Measurements from ENCODE around the gene RFX4.

GRCh38 chr12:106758349-106759110 is 175.7 kb downstream of the RFX4 start:
- TF ChIP-seq, protein P1, sequence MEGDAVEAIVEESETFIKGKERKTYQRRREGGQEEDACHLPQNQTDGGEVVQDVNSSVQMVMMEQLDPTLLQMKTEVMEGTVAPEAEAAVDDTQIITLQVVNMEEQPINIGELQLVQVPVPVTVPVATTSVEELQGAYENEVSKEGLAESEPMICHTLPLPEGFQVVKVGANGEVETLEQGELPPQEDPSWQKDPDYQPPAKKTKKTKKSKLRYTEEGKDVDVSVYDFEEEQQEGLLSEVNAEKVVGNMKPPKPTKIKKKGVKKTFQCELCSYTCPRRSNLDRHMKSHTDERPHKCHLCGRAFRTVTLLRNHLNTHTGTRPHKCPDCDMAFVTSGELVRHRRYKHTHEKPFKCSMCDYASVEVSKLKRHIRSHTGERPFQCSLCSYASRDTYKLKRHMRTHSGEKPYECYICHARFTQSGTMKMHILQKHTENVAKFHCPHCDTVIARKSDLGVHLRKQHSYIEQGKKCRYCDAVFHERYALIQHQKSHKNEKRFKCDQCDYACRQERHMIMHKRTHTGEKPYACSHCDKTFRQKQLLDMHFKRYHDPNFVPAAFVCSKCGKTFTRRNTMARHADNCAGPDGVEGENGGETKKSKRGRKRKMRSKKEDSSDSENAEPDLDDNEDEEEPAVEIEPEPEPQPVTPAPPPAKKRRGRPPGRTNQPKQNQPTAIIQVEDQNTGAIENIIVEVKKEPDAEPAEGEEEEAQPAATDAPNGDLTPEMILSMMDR (IDR thresholded peaks at IDR 0.05): no peak
- TF ChIP-seq POLR2A (IDR thresholded peaks at IDR 0.05): no peak

All from adrenal gland (tissue), 5 donors.